Brain pericyte (primary cell): ENCODE data around the gene ZDHHC4.

Source experiments
- DNase-seq: peaks from one replicate; pipeline ENCODE4 v3.0.0-alpha.2; 2012; ENCODE audit warnings: low read depth, low spot score

ZDHHC4 gene

GRCh38 chr7:6606866-6607583, 29.8 kb downstream of the ZDHHC4 start:
- no peak for DNase-seq

- DNase-seq = no peak
Measured at GRCh38 chr7:6607651-6608051, 30.4 kb downstream of the ZDHHC4 start.

GRCh38 chr7:6608081-6608480, 30.8 kb downstream of the ZDHHC4 start:
- DNase-seq = no peak

GRCh38 chr7:6608794-6609193, 31.5 kb downstream of the ZDHHC4 start:
- no peak for DNase-seq

- no peak for DNase-seq
Measured at GRCh38 chr7:6612819-6613218, 35.6 kb downstream of the ZDHHC4 start.

- no peak for DNase-seq
Measured at GRCh38 chr7:6613706-6614105, 36.5 kb downstream of the ZDHHC4 start.

- no peak for DNase-seq
Measured at GRCh38 chr7:6614953-6615722, 37.9 kb downstream of the ZDHHC4 start, which contains the start of gene ZNF853. Gene ZNF853 (plus strand): TSS chr7:6615610. CDS start chr7:6616175, 565 bp downstream.

GRCh38 chr7:6615723-6616555, 38.7 kb downstream of the ZDHHC4 start:
- no peak for DNase-seq

GRCh38 chr7:6616854-6617643, 39.8 kb downstream of the ZDHHC4 start:
- DNase-seq = no peak

- no peak for DNase-seq
Measured at GRCh38 chr7:6618621-6619020, 41.4 kb downstream of the ZDHHC4 start.

GRCh38 chr7:6619961-6620360, 42.7 kb downstream of the ZDHHC4 start:
- DNase-seq = no peak

GRCh38 chr7:6621195-6622133, 44.2 kb downstream of the ZDHHC4 start:
- no peak for DNase-seq

- no peak for DNase-seq
Measured at GRCh38 chr7:6622134-6622710, 45.0 kb downstream of the ZDHHC4 start.

GRCh38 chr7:6623589-6624245, 46.5 kb downstream of the ZDHHC4 start:
- no peak for DNase-seq

- DNase-seq = no peak
Measured at GRCh38 chr7:6624246-6624611, 47.0 kb downstream of the ZDHHC4 start.

- DNase-seq = no peak
Measured at GRCh38 chr7:6628045-6628444, 50.8 kb downstream of the ZDHHC4 start.

GRCh38 chr7:6630007-6630849, 53.0 kb downstream of the ZDHHC4 start:
- DNase-seq = no peak

GRCh38 chr7:6631605-6632004, 54.4 kb downstream of the ZDHHC4 start:
- DNase-seq = no peak
